Measurements from ENCODE around the gene ADAMTS17. TPM values are rescaled to one million over a fixed set of nuclear protein-coding genes. Genes with fewer than 3 reads are reported as not detected.

The ADAMTS17 gene
- total and polyA plus RNA-seq, 9 of the 15 experiments (the other 6 are each of a cell fraction or from before 2014, with no cell fraction given) = 0.01 to 0.14 (median 0.07) TPM; not detected in 6

- no peak for TF ChIP-seq MECOM (CRISPR knock-in tag; IDR thresholded peaks at IDR 0.05)
- no peak for TF ChIP-seq EGR1 (conservative IDR thresholded peaks at IDR 0.05)
- no peak for TF ChIP-seq ZSCAN29 (IDR thresholded peaks at IDR 0.05)
- no peak for TF ChIP-seq ZBTB9 (CRISPR knock-in tag; IDR thresholded peaks at IDR 0.05)
Measured at GRCh38 chr15:100059521-100059920, 282.3 kb downstream of the ADAMTS17 start (continued).

- Histone ChIP-seq H4K20me1 (replicated peaks; ENCODE audit: control insufficient read depth, insufficient read depth, low read length) (no peaks in the 10 kb centered on the region), H3K4me2 (ENCODE audit: insufficient read depth, low read length) (no peak overlapping the region), H3K9me1 (ENCODE audit: control insufficient read depth, insufficient read depth, low read length) (no peaks in the 10 kb centered on the region), H3K4me1 (replicated peaks in 1 of 2; ENCODE audit: control insufficient read depth in 2 of 2, insufficient read depth in 2 of 2, low read length in 2 of 2) (no peaks in the 10 kb centered on the region), H3K27ac (ENCODE audit: extremely low read depth, low read depth, low read length) (no peak overlapping the region), H3K27me3 (ENCODE audit: control insufficient read depth in 2 of 2, insufficient read depth in 2 of 2, low read length in 2 of 2) (peaks cover 16 to 76% of the 10 kb centered on the region in 2 experiments), H3K4me3 (no peak overlapping the region), H3K36me3 (ENCODE audit: control insufficient read depth, insufficient read depth, low read length) (no peaks in the 10 kb centered on the region), H2AFZ (ENCODE audit: low read depth, low read length) (no peak overlapping the region), H3K79me2 (ENCODE audit: control insufficient read depth, insufficient read depth, low read length) (no peaks in the 10 kb centered on the region), H3K9me3 (replicated peaks; ENCODE audit: control insufficient read depth, insufficient read depth, low read depth, low read length) (no peaks in the 10 kb centered on the region), H3K9ac (ENCODE audit: insufficient read depth in 1 of 2, low read depth in 2 of 2, low read length in 2 of 2) (no peak overlapping the region)
- ChIA-PET POLR2A (no interaction called here), CTCF (ENCODE audit: low intra/inter-chr PET ratio) (no interaction called here)
- TF ChIP-seq SIN3A (IDR thresholded peaks at IDR 0.05; ENCODE audit: borderline replicate concordance in 2 of 2, control insufficient read depth in 1 of 2, low read depth in 2 of 2, low read length in 2 of 2) (no peak), ZNF561 (CRISPR knock-in tag; conservative IDR thresholded peaks at IDR 0.05) (no peak), TRIM24 (IDR thresholded peaks at IDR 0.05) (no peak), CBX5 (IDR thresholded peaks at IDR 0.05; ENCODE audit: borderline replicate concordance, low read depth) (no peak)
- intact Hi-C loops (cut with micrococcal nuclease) = no loop called here
- ATAC-seq = no peak
- in situ Hi-C loops (cut with MboI) = no loop called here
- WGBS (ENCODE audit: insufficient coverage, low coverage, missing lambda C conversion rate) = 0% methylated on average over 12 of the region's 12 CpGs
- no TSS peak for BruUV-seq (replicated peaks)
- DNase-seq (ENCODE audit: extremely low read depth in 1 of 4, low spot score in 3 of 4) = no peak
- no peak for FAIRE-seq
Measured at GRCh38 chr15:100059094-100059493, 282.7 kb downstream of the ADAMTS17 start.
